Heart left ventricle (tissue), 16 donors: ENCODE data around the gene ABCA6. TPM values are rescaled to one million over a fixed set of nuclear protein-coding genes. Genes with fewer than 3 reads are reported as not detected.
"Not testable (repeated sequence)": the region's sequence is repeated elsewhere in the genome, so short reads cannot be mapped to it uniquely, and the experiment has no call there.

ENCODE experiments used
- ATAC-seq, 4 donors: fragments of 200-7000 bp; cut with Tn5 transposase; one replicate each; pipeline ENCODE4 v1.9.1; 2020 to 2022; ENCODE audit warnings: moderate library complexity in 4 of 4, mild to moderate bottlenecking in 3 of 4, moderate number of reproducible peaks in 1 of 4
- DNase-seq, 5 donors: peaks; one replicate each; pipeline ENCODE4 v3.0.0-alpha.2; 2020
- H3K27ac ChIP-seq, 12 donors: fragments of 200-600 bp; sonication (generic) in 4 of 12; one replicate each; pipeline versions ENCODE4 v1.5.0 to v1.8.0; 2016 to 2022; ENCODE audit warnings: mild to moderate bottlenecking in 2 of 12
- H3K27me3 ChIP-seq, 9 donors: fragments of 200-600 bp; sonication (generic) in 2 of 9; one replicate each; pipeline versions ENCODE4 v1.5.1 to v1.8.0; 2016 to 2022; ENCODE audit warnings: mild to moderate bottlenecking in 3 of 9
- H3K36me3 ChIP-seq, 9 donors: fragments of 200-600 bp; sonication (generic) in 2 of 9; one replicate each; pipeline versions ENCODE4 v1.5.0 to v1.8.0; 2018 to 2022; ENCODE audit warnings: mild to moderate bottlenecking in 2 of 9
- H3K4me1 ChIP-seq, 12 donors: fragments of 200-600 bp; sonication (generic) in 4 of 12; one replicate each; pipeline versions ENCODE4 v1.5.0 to v1.8.0; 2016 to 2022; ENCODE audit warnings: mild to moderate bottlenecking in 3 of 12
- H3K4me3 ChIP-seq, 12 donors: fragments of 200-600 bp; sonication (generic) in 4 of 12; one replicate each; pipeline versions ENCODE4 v1.5.0 to v1.8.0; 2017 to 2022; ENCODE audit warnings: mild to moderate bottlenecking in 9 of 12, moderate library complexity in 4 of 12
- H3K9me3 ChIP-seq, 12 donors: fragments of 200-600 bp; sonication (generic) in 4 of 12; one replicate each; pipeline versions ENCODE4 v1.5.0 to v1.8.0; 2016 to 2022; ENCODE audit warnings: mild to moderate bottlenecking in 1 of 12
- CTCF ChIP-seq, 12 donors: fragments of 200-600 bp; sonication (generic) in 4 of 12; IDR thresholded peaks; one replicate each; pipeline versions ENCODE4 v1.5.0 to v1.8.0; 2018 to 2022; ENCODE audit warnings: antibody characterized with exemption in 12 of 12, mild to moderate bottlenecking in 5 of 12
- POLR2A ChIP-seq, 2 donors: fragments of 450-650 bp; IDR thresholded peaks; one replicate each; pipeline ENCODE4 v1.6.1; 2017; ENCODE audit warnings: antibody characterized with exemption in 2 of 2, mild to moderate bottlenecking in 2 of 2, moderate library complexity in 2 of 2
- WGBS, 4 donors: extraction: QIAGEN DNeasy Blood & Tissue Kit in 2 of 4; methylation state at CpG; one replicate each; pipeline versions ENCODE4 v1.1.5 to v1.1.7; 2013 to 2018; 5-methylcytosine and 5-hydroxymethylcytosine counted together
- intact Hi-C, 10 donors: fragments of 100-400 bp; cut with DNase I; formaldehyde crosslinking; loops; one replicate each; pipeline versions ENCODE4 v1.11.1 to v1.14.2; 2022
- polyA plus RNA-seq, 2 donors: library from polyadenylated mRNA; stranded (reverse); fragments of 200-250 nt; gene quantifications; one replicate each; pipeline ENCODE4 v1.2.3, GENCODE V29; 2013
- total RNA-seq, 9 donors: library from RNA; depleted of rRNA in 2 of 9; stranded (reverse); fragments of >200 nt in 2 of 9; fragmentation: NEBNext Ultra II Directional in 3 of 9; extraction: Animal tissue kit (Norgen Biotek cat#: 25700) in 3 of 9; gene quantifications; one replicate each; pipeline versions ENCODE4 v1.1.0 to v1.2.4, GENCODE V29; 2016 to 2023
- donor health status: ischemic (EF 13 %, LVEDD 7.1; RV severe dilation, severe dysfunction).
- donor health status: healthy with polysubstance abuse.
- donor health status: DM: no; HTN: yes; CAD: no.
- donor health status: DM: no; HTN: no; CAD: no.
- donor health status: ischemic (EF 25% LVEDD 6.9; RV normal size, moderate dysfunction).
- donor health status: ischemic (EF 25% LVEDD 5.7; RV mildly dilated, moderate dysfunction).
- donor health status: healthy.
- donor health status: DM: yes; HTN: yes; CAD: no.
- donor health status: ischemic (EF 35%, LVEDD 5.7; RV mildly dilated, moderate dysfunction).
- donor health status: nonischemic (EF 11% LVEDD 7.7; RV severe dilation, severe dysfunction).
- donor health status: DM: yes; HTN: yes; CAD: no.
- donor health status: PGD.
- donor health status: ischemic (EF 29% LVEDD 5.4; RV normal size, mild dysfunction).
- donor health status: nonischemic (EF 23%, LVEDD 6.1; RV moderate dilation, normal function).

ABCA6 gene
- total and polyA plus RNA-seq, 11 donors: 5.7 to 30.1 (median 18.0) TPM

- no peak for ATAC-seq
- H3K9me3 ChIP-seq: no peaks in the 10 kb centered on the region
- no peak overlapping the region for H3K4me3 ChIP-seq
- TF ChIP-seq CTCF (IDR thresholded peaks at IDR 0.05) (no peak), POLR2A (IDR thresholded peaks at IDR 0.05) (no peak)
- WGBS, 4 donors: 67 to 94% (median 72%) methylated on average over 2 of the region's 2 CpGs
- H3K27ac ChIP-seq: no peak overlapping the region
- H3K4me1 ChIP-seq: peaks cover 0 to 26% (median 0%) of the 10 kb centered on the region in 12 donors
- intact Hi-C loops: no loop called here
- H3K36me3 ChIP-seq: peaks cover 0 to 50% (median 0%) of the 10 kb centered on the region in 9 donors
- DNase-seq: no peak
- H3K27me3 ChIP-seq: no peaks in the 10 kb centered on the region
These were observed 31.4 kb upstream of the ABCA6 start for GRCh38 chr17:69173118-69173517.

- no peak for DNase-seq
- Histone ChIP-seq H3K4me1 (peaks cover 0 to 10% (median 0%) of the 10 kb centered on the region in 12 donors), H3K4me3 (no peak overlapping the region), H3K27me3 (no peaks in the 10 kb centered on the region), H3K27ac (peak overlapping the region in 2 of 12 donors; percentile 12 to 28), H3K36me3 (peaks cover 0 to 35% (median 0%) of the 10 kb centered on the region in 9 donors), H3K9me3 (no peaks in the 10 kb centered on the region)
- intact Hi-C loops: no loop called here
- TF ChIP-seq POLR2A (IDR thresholded peaks at IDR 0.05) (no peak), CTCF (IDR thresholded peaks at IDR 0.05) (no peak)
- peak in 1 of 4 donors; percentile 37 for ATAC-seq
These were observed 28.7 kb upstream of the ABCA6 start for GRCh38 chr17:69170377-69170776.

GRCh38 chr17:69168642-69169041 lies 26.9 kb upstream of the ABCA6 start:
- H3K9me3 ChIP-seq, H3K4me1 ChIP-seq, DNase-seq, H3K27ac ChIP-seq, H3K4me3 ChIP-seq, ATAC-seq, H3K27me3 ChIP-seq: not testable (repeated sequence)
- H3K36me3 ChIP-seq: peaks cover 0 to 30% (median 0%) of the 10 kb centered on the region in 9 donors
- intact Hi-C loops: loop anchor here in 1 of 10 donors (10.0 kb wide), 1 partner anchor 64 kb away; no protein-coding TSS in a partner anchor

GRCh38 chr17:69166957-69167356 lies 25.3 kb upstream of the ABCA6 start:
- DNase-seq (no peak), ATAC-seq (no peak)
- H3K4me1 ChIP-seq: peaks cover 0 to 8% (median 0%) of the 10 kb centered on the region in 12 donors
- H3K27ac ChIP-seq: no peak overlapping the region
- no peak for TF ChIP-seq CTCF (IDR thresholded peaks at IDR 0.05)
- TF ChIP-seq POLR2A (IDR thresholded peaks at IDR 0.05): no peak
- no peaks in the 10 kb centered on the region for H3K27me3 ChIP-seq
- no peaks in the 10 kb centered on the region for H3K9me3 ChIP-seq
- intact Hi-C loops: loop anchor here in 1 of 10 donors (10.0 kb wide), 1 partner anchor 62 kb away; no protein-coding TSS in a partner anchor
- 81 to 92% (median 87%) methylated on average over 2 of the region's 2 CpGs for WGBS, 4 donors
- peaks cover 0 to 38% (median 0%) of the 10 kb centered on the region in 9 donors for H3K36me3 ChIP-seq
- no peak overlapping the region for H3K4me3 ChIP-seq

GRCh38 chr17:69164206-69164605 lies 22.5 kb upstream of the ABCA6 start:
- Histone ChIP-seq H3K4me3 (no peak overlapping the region), H3K9me3 (no peaks in the 10 kb centered on the region), H3K27me3 (no peaks in the 10 kb centered on the region), H3K36me3 (peaks cover 0 to 41% (median 0%) of the 10 kb centered on the region in 9 donors), H3K27ac (no peak overlapping the region), H3K4me1 (peaks cover 0 to 8% (median 0%) of the 10 kb centered on the region in 12 donors)
- ATAC-seq (no peak), DNase-seq (no peak)
- TF ChIP-seq CTCF (IDR thresholded peaks at IDR 0.05) (no peak), POLR2A (IDR thresholded peaks at IDR 0.05) (no peak)
- intact Hi-C loops: loop anchor here in 1 of 10 donors (10.0 kb wide), 1 partner anchor 59 kb away; no protein-coding TSS in a partner anchor
